Ovary (tissue), 3 donors: ENCODE measurements around the gene LIMCH1.
"Not testable (repeated sequence)": the region's sequence is repeated elsewhere in the genome, so short reads cannot be mapped to it uniquely, and the experiment has no call there.

Experiments used
- CTCF ChIP-seq, 3 donors: fragments of 450-650 bp in 2 of 3; fragments of 200-600 bp in 1 of 3; IDR thresholded peaks; one replicate each; pipeline versions ENCODE4 v1.5.1 to v1.8.0; 2016 to 2022; ENCODE audit warnings: antibody characterized with exemption in 3 of 3, mild to moderate bottlenecking in 1 of 3
- EP300 ChIP-seq: sonication (generic); formaldehyde crosslinking; IDR thresholded peaks from one replicate; pipeline ENCODE4 v1.6.1; 2017; ENCODE audit warnings: antibody characterized with exemption
- donor health status: DM: no; HTN: no; CAD: no.

GRCh38 chr4:41711654-41712053, 173.7 kb downstream of the LIMCH1 start:
- not testable (repeated sequence) for TF ChIP-seq CTCF (IDR thresholded peaks at IDR 0.05); EP300
